OCI-LY1 (cell line): Measurements from ENCODE around the gene PRSS8.
"Not testable (repeated sequence)": the region's sequence is repeated elsewhere in the genome, so short reads cannot be mapped to it uniquely, and the experiment has no call there.

ENCODE experiments used
- H2AFZ ChIP-seq: fragments of 200-600 bp; sonication (generic), shearing (Covaris generic); 2 replicates; pipeline ENCODE4 v1.6.0; 2014; ENCODE audit warnings: antibody characterized with exemption, mild to moderate bottlenecking, low read length
- H3F3A ChIP-seq: fragments of 200-600 bp; sonication (generic), shearing (Covaris generic); 2 replicates; pipeline ENCODE4 v1.6.0; 2014; ENCODE audit warnings: mild to moderate bottlenecking, antibody characterized with exemption, low read length, moderate library complexity; ENCODE audit not compliant: insufficient read depth
- H3K27ac ChIP-seq: fragments of 200-600 bp; sonication (generic); 2 replicates; pipeline ENCODE4 v1.5.1; 2014; ENCODE audit warnings: low read length, mixed run types, mild to moderate bottlenecking, low read depth; ENCODE audit not compliant: poor library complexity, severe bottlenecking
- H3K27me3 ChIP-seq: fragments of 200-600 bp; sonication (generic); 2 replicates; pipeline ENCODE4 v1.6.0; 2014; ENCODE audit warnings: antibody characterized with exemption, mild to moderate bottlenecking, low read length, moderate library complexity; ENCODE audit not compliant: insufficient read depth
- H3K36me3 ChIP-seq: fragments of 200-600 bp; sonication (generic); 2 replicates; pipeline ENCODE4 v1.6.1; 2014; ENCODE audit warnings: mild to moderate bottlenecking, antibody characterized with exemption, low read length, moderate library complexity, mixed read lengths; ENCODE audit not compliant: insufficient read depth
- H3K4me1 ChIP-seq: fragments of 200-600 bp; sonication (generic); 2 replicates; pipeline ENCODE4 v1.5.1; 2014; ENCODE audit warnings: mild to moderate bottlenecking, low read length, moderate library complexity; ENCODE audit not compliant: insufficient read depth, severe bottlenecking
- H3K4me2 ChIP-seq: fragments of 200-600 bp; sonication (generic), shearing (Covaris generic); 2 replicates; pipeline ENCODE4 v1.6.1; 2014; ENCODE audit warnings: low read length
- H3K4me3 ChIP-seq: fragments of 200-600 bp; sonication (generic); 2 replicates; pipeline ENCODE4 v1.5.1; 2014; ENCODE audit warnings: low read length, low read depth, mild to moderate bottlenecking, mixed read lengths; ENCODE audit not compliant: poor library complexity, severe bottlenecking
- H3K79me2 ChIP-seq: fragments of 200-600 bp; shearing (Covaris generic); 2 replicates; pipeline ENCODE4 v1.6.1; 2016; ENCODE audit warnings: mixed run types, low read length, mixed read lengths; ENCODE audit not compliant: insufficient read depth
- H3K9ac ChIP-seq: fragments of 200-600 bp; sonication (generic), shearing (Covaris generic); 2 replicates; pipeline ENCODE4 v1.6.1; 2014; ENCODE audit warnings: mild to moderate bottlenecking, low read length, mixed read lengths
- H3K9me2 ChIP-seq: fragments of 200-600 bp; sonication (generic), shearing (Covaris generic); 2 replicates; pipeline ENCODE4 v1.6.1; 2014; ENCODE audit warnings: low read depth, mild to moderate bottlenecking, low read length, mixed read lengths
- H3K9me3 ChIP-seq: fragments of 200-600 bp; shearing (Covaris generic); 2 replicates; pipeline ENCODE4 v1.6.1; 2014; ENCODE audit warnings: low read length, mixed read lengths
- H4K20me1 ChIP-seq: fragments of 200-600 bp; sonication (generic), shearing (Covaris generic); 2 replicates; pipeline ENCODE4 v1.6.0; 2016; ENCODE audit warnings: mild to moderate bottlenecking, low read length; ENCODE audit not compliant: insufficient read depth
- EZH2 ChIP-seq: fragments of 200-600 bp; sonication (generic), shearing (Covaris generic); IDR thresholded peaks from 2 replicates; pipeline ENCODE4 v1.8.0; 2017; ENCODE audit warnings: borderline replicate concordance, mixed run types, mild to moderate bottlenecking, antibody characterized with exemption, low read length, moderate library complexity, mixed read lengths
- TF ChIP-seq, protein P1 (sequence below): fragments of 200-600 bp; sonication (generic), shearing (Covaris generic); IDR thresholded peaks from 2 replicates; pipeline ENCODE4 v1.5.1; 2017; ENCODE audit warnings: mild to moderate bottlenecking, antibody characterized with exemption, low read length, moderate library complexity, mixed read lengths

The PRSS8 gene

DNA sequence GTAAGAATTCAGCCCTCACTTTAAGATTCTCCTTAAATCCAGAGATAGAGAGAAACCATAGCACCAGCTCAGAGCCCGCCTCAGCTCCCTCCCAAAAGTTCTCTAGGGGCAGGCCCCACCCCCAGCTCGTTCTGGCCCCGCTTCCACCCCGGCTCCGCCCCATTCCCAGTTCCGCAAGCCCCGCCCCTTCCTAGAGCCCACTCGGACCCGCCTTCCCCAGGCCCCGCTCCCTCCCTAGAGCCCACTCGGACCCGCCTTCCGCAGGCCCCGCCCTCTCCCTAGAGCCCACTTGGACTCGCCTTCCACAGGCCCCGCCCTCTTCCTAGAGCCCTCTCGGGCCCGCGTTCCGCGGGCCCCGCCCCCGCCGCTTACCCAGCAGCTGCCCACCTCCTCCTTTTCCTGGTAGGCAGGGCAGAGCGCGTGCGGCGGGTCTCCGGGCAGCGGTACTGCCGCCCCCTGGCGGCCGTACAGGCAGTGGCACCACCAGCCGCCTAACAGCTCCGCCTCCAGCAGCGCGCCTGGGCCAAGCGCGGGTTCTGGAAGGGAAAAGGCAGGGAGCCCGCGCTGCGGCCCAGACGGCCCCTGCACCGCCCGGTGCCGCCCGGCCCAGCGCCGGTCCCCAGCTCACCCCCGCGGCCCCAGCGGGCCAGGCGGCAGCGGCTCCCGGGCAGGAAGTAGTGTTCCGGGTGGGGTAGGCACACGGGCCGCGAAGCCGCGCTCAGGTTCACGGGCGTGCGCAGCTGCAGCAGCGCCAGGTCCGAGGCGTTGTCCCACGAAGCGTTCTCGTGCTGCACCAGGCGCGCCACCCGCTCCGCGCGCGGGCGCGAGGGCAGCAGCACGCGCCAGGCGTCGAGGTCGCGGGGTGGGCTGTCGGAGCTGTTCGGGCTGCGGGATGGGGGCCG lies 6.8 kb upstream of the PRSS8 start:
- H3K27ac ChIP-seq: no peak overlapping the region
- H3K4me2 ChIP-seq: peak overlapping the region; percentile 61
- H3K4me1 ChIP-seq: peaks cover 10% of the 10 kb centered on the region
- 0 out of 2 replicates have a peak overlapping the region, but pooled peaks have one; percentile 31 for H2AFZ ChIP-seq
- H3K9me3 ChIP-seq: no peaks in the 10 kb centered on the region
- no peaks in the 10 kb centered on the region for H3K27me3 ChIP-seq
- no peaks in the 10 kb centered on the region for H3F3A ChIP-seq
- no peaks in the 10 kb centered on the region for H3K36me3 ChIP-seq
- H4K20me1 ChIP-seq: no peaks in the 10 kb centered on the region
- TF ChIP-seq EZH2: no peak
- TF ChIP-seq, protein P1, sequence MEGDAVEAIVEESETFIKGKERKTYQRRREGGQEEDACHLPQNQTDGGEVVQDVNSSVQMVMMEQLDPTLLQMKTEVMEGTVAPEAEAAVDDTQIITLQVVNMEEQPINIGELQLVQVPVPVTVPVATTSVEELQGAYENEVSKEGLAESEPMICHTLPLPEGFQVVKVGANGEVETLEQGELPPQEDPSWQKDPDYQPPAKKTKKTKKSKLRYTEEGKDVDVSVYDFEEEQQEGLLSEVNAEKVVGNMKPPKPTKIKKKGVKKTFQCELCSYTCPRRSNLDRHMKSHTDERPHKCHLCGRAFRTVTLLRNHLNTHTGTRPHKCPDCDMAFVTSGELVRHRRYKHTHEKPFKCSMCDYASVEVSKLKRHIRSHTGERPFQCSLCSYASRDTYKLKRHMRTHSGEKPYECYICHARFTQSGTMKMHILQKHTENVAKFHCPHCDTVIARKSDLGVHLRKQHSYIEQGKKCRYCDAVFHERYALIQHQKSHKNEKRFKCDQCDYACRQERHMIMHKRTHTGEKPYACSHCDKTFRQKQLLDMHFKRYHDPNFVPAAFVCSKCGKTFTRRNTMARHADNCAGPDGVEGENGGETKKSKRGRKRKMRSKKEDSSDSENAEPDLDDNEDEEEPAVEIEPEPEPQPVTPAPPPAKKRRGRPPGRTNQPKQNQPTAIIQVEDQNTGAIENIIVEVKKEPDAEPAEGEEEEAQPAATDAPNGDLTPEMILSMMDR: peak; percentile 86
- no peaks in the 10 kb centered on the region for H3K9me2 ChIP-seq
- H3K79me2 ChIP-seq: no peaks in the 10 kb centered on the region
- H3K9ac ChIP-seq: peak overlapping the region; percentile 48; the same call in 1 of the 2 replicates
- H3K4me3 ChIP-seq: peak overlapping the region; percentile 50

DNA sequence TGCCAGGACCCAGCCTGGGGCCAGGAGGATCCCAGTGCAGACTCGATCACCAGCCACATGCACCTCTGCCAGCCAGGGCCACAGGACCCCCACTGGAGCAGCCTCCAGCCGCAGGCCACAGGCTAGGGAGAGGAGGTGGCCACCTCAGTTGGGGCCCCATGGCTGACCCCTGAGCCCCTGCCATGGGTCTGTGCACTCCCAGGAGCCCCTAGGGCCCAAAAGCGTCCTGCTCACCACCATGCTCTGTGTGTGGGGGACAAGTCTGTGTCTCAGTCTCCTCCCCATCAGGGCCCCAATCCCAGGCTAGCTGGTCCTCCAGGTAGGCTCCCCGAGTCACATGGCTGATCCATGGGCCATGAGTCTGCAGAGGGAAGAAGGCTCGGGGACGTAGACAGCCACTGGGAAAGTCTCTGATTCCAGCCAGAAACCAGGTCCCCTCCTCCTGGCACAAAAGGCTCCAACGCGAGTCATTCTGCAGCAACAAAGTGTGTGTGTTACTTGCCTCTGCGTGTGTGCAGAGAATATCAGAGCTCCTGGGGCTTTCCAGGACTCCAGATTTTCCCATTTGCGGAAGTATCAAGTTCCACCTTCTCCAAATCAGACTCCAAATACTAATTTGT lies 6.1 kb upstream of the PRSS8 start:
- H3K9ac ChIP-seq: peak overlapping the region; percentile 28; the same call in 1 of the 2 replicates
- no peaks in the 10 kb centered on the region for H3K36me3 ChIP-seq
- peak overlapping the region; percentile 51 for H3K4me2 ChIP-seq
- H3K9me3 ChIP-seq: no peaks in the 10 kb centered on the region
- H3K4me1 ChIP-seq: peaks cover 10% of the 10 kb centered on the region
- no peak for TF ChIP-seq EZH2
- TF ChIP-seq, protein P1: no peak
- no peaks in the 10 kb centered on the region for H3F3A ChIP-seq
- no peak overlapping the region for H3K27ac ChIP-seq
- H3K9me2 ChIP-seq: no peaks in the 10 kb centered on the region
- H3K79me2 ChIP-seq: no peaks in the 10 kb centered on the region
- 0 out of 2 replicates have a peak overlapping the region, but pooled peaks have one; percentile 31 for H2AFZ ChIP-seq
- no peaks in the 10 kb centered on the region for H4K20me1 ChIP-seq
- peaks cover 1% of the 10 kb centered on the region; the same call in 1 of the 2 replicates for H3K27me3 ChIP-seq
- peak overlapping the region; percentile 29 for H3K4me3 ChIP-seq

DNA sequence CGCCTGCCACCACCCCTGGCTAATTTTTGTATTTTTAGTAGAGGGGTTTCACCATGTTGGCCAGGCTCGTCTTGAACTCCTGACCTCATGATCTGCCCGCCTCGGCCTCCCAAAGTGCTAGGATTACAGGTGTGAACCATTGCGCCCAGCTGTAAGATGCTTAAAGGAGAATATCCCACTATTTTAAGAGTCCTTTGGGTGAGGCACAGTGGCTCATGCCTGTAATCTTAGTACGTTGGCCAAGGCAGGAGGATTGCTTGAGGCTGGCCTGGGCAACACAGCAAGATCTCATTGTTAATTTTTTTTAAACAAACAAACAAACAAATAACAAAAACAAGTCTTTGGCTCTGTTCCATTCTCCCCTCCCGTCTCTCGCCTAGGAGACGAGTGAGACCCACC lies 5.5 kb upstream of the PRSS8 start:
- not testable (repeated sequence) for H3K36me3 ChIP-seq, H2AFZ ChIP-seq, H4K20me1 ChIP-seq, H3K9ac ChIP-seq, H3K4me2 ChIP-seq, H3K9me2 ChIP-seq, H3K4me3 ChIP-seq, H3K4me1 ChIP-seq, H3K27me3 ChIP-seq, H3K79me2 ChIP-seq, H3K9me3 ChIP-seq, H3K27ac ChIP-seq, H3F3A ChIP-seq
